ENCODE measurements around the gene PNPLA7.

- TF ChIP-seq ATF3 (IDR thresholded peaks at IDR 0.05) (no peak), CTCF (IDR thresholded peaks at IDR 0.05; ENCODE audit: low read depth, low read length, missing input control) (no peak)
These were observed 63.4 kb downstream of the PNPLA7 start for GRCh38 chr9:137486545-137487453.
